ENCODE data around the gene SEPTIN10.

The SEPTIN10 gene

DNA sequence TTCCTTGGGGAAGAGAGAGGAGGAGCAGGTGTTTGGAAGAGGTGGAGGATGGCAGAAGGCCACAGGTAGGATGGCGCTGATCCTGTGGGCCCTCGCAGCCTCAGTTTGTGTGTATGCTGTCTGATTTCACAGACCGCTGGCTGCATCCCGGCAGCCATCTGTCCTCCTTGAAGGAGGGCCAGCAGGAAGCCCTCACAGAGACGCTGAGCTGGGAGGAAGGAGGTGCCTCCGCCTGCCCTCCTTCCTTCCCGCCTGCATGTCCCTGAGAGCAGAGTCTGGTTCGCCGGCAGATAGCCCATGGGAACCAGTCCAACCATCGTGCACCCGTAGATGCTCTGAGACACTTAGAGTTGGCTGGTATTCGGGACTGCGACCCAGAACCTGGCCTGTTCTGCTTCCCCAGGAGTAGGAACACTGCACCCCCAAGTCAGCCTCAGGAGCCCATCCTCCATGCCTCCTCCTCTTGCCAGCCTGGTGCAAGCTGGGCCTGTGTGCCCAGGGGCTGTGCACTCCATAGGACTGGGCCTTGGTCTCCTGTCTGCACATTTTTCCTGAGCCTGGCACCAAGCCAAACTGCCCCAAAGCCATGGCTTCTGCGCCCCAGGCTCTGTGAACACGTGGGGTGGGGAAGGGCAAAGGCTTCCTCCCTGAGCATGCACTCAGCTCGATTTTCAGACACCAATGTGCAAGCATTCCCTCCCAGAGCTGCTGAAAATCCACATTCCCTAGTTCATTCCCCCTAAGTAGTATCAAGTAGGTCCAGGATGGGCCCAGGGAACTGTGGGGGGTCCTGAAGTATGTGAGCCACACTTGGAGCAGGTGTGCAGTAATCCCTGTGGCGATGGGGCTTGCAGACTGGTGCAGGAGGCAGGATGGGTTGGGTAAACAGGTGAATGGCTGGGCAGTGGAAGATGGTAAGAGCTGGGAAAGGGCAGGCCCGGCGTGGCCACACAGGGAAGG, 115.6 kb downstream of the SEPTIN10 start:
- DNase-seq (ENCODE audit: low read depth in 2 of 2) = no peak

DNA sequence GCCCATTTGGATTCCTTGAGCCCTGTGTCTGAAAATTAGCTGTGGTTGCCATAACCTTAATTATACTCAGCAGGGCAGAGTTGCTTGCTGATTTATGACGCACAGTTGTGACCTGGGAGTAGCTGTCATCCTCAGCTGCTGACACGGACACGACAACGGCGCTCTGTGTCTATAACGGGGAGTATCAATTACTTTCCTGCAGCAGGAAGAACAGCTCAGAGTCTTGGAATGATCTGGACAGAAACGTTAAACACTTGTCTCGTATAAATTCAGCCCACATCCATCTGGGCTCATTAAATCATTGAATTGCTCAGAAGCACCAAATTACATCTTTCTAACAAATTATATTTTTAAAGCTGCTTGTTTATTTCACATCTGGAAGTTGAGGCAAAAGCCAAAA, 116.3 kb downstream of the SEPTIN10 start:
- no peak for DNase-seq (ENCODE audit: low read depth in 2 of 2)

DNA sequence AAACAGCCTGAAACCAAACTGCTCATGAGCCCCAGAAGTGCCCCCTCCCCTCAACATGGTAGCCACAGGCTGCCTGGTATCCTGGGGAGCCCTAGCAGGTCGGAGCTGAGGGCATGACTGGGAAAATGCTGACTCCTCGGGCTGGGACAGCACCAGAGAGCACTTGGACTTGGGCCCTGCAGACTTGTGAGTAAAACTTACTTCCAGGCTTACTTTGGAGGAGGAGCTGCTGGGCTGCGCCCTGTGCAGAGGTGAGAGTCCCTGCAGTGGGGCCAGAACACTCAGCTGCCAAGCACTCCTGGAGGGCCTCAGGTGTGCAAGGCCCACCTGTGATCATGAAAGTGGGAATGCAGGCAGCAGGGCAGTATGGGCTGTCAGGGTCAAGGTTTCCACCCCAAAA, 119.4 kb downstream of the SEPTIN10 start:
- no peak for DNase-seq (ENCODE audit: low read depth in 2 of 2)

DNA sequence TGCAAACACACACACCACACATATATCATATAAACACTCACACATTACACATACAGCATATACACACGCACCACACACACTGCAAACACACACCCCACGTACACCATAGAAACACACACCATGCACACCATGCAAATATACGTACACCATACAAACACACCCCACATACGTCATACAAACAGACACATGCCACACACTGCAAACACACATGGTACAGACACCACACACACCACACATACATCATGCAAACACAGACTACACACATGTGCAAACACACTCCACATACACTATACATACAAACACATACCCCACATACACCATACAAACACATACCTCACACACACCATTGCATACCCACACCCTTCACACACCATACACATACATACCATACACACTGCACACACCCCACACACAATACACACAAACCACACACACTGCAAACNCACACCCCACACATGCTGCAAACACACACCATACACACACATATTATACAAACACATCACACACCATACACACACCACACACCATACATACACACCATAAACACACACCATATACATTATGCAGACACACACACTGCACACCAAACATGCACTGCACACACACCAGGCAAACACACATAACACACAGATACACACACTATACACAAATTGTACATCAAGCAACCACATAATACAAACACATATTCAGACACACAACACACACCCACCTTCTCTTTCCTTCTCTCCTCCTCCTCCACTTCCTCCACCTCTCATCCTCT, 120.4 kb downstream of the SEPTIN10 start:
- no peak for DNase-seq (ENCODE audit: low read depth in 2 of 2)
